Neural cell (in vitro differentiated cells): ENCODE data around the gene MRC2.

ENCODE experiments used
- CTCF ChIP-seq: fragments of 450-650 bp; IDR thresholded peaks from 2 replicates; pipeline ENCODE4 v1.5.1; 2014; ENCODE audit warnings: antibody characterized with exemption, mild to moderate bottlenecking, moderate library complexity; ENCODE audit not compliant: poor library complexity, severe bottlenecking
- EP300 ChIP-seq: fragments of 450-650 bp; conservative IDR thresholded peaks from 2 replicates; pipeline ENCODE4 v1.6.1; 2014; ENCODE audit warnings: antibody characterized with exemption, mild to moderate bottlenecking, moderate library complexity; ENCODE audit not compliant: poor library complexity, severe bottlenecking
- EZH2 ChIP-seq: fragments of 200-600, 300-800 bp; shearing (Covaris generic), sonication (generic); IDR thresholded peaks from 2 replicates; pipeline ENCODE4 v1.6.1; 2014; ENCODE audit warnings: antibody characterized with exemption, low read length, borderline replicate concordance, mild to moderate bottlenecking; ENCODE audit not compliant: insufficient read depth, poor library complexity, severe bottlenecking
- POLR2AphosphoS5 ChIP-seq: IDR thresholded peaks from 2 replicates; pipeline ENCODE4 v1.6.1; 2012
- RAD21 ChIP-seq: fragments of 450-650 bp; conservative IDR thresholded peaks from 2 replicates; pipeline ENCODE4 v1.6.1; 2014; ENCODE audit warnings: antibody characterized with exemption, mild to moderate bottlenecking, moderate library complexity
- SMC3 ChIP-seq: fragments of 450-650 bp; conservative IDR thresholded peaks from 2 replicates; pipeline ENCODE4 v1.6.1; 2014; ENCODE audit warnings: antibody characterized with exemption, mild to moderate bottlenecking, moderate library complexity; ENCODE audit not compliant: poor library complexity
- TF ChIP-seq, protein P1 (sequence below): IDR thresholded peaks from 2 replicates; pipeline ENCODE4 v1.6.1; 2012; ENCODE audit warnings: borderline replicate concordance

DNA sequence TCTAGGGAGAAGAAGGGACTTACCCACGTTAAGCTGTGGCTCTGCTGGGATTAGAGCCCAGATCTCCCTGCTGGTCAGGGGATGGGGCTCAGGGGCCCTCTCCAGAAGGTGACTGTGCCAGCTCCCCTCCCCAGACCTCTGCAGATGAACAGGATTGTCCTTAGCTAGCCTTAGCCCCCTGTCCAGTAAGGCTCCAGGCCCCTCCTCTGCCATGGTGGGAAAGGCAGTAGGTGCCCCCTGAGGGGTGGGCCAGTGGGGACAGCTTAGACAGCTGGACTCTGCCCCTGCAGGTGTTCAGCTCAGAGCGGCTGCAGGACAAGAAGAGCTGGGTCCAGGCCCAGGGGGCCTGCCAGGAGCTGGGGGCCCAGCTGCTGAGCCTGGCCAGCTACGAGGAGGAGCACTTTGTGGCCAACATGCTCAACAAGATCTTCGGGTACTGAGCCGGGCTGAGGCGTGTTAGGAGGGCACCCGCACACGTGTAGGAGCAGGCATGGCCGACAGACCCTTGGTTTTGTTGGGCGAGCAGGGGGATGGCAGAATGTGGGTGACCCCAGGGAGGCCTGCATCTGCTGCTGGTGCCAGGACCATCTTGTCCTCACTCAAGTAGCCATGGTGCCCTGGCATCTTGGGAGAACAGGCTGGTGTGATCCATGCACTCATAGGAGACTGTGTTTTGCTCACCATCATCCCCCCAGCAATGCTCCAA is 50.9 kb downstream of the MRC2 start:
- TF ChIP-seq CTCF (no peak), POLR2AphosphoS5 (no peak), EZH2 (no peak), EP300 (no peak), RAD21 (no peak), SMC3 (no peak)
- TF ChIP-seq, protein P1, sequence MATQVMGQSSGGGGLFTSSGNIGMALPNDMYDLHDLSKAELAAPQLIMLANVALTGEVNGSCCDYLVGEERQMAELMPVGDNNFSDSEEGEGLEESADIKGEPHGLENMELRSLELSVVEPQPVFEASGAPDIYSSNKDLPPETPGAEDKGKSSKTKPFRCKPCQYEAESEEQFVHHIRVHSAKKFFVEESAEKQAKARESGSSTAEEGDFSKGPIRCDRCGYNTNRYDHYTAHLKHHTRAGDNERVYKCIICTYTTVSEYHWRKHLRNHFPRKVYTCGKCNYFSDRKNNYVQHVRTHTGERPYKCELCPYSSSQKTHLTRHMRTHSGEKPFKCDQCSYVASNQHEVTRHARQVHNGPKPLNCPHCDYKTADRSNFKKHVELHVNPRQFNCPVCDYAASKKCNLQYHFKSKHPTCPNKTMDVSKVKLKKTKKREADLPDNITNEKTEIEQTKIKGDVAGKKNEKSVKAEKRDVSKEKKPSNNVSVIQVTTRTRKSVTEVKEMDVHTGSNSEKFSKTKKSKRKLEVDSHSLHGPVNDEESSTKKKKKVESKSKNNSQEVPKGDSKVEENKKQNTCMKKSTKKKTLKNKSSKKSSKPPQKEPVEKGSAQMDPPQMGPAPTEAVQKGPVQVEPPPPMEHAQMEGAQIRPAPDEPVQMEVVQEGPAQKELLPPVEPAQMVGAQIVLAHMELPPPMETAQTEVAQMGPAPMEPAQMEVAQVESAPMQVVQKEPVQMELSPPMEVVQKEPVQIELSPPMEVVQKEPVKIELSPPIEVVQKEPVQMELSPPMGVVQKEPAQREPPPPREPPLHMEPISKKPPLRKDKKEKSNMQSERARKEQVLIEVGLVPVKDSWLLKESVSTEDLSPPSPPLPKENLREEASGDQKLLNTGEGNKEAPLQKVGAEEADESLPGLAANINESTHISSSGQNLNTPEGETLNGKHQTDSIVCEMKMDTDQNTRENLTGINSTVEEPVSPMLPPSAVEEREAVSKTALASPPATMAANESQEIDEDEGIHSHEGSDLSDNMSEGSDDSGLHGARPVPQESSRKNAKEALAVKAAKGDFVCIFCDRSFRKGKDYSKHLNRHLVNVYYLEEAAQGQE = no peak
